Umbilical cord (tissue), 2 donors: Measurements from ENCODE around the gene MRPS26. TPM values are rescaled to one million over a fixed set of nuclear protein-coding genes. Genes with fewer than 3 reads are reported as not detected.
"Not testable (repeated sequence)": the region's sequence is repeated elsewhere in the genome, so short reads cannot be mapped to it uniquely, and the experiment has no call there.

Experiments
- DNase-seq: peaks from one replicate; pipeline ENCODE4 v3.0.0-alpha.2; 2015; ENCODE audit warnings: low spot score
- total RNA-seq: library from RNA; depleted of rRNA; stranded (reverse); fragments of >200 nt; gene quantifications from one replicate; pipeline ENCODE4 v1.2.3, GENCODE V29; 2014; ENCODE audit warnings: low replicate concordance; ENCODE audit not compliant: insufficient read depth

Gene MRPS26
- total RNA-seq, result 30.6 TPM

GRCh38 chr20:3045816-3046676, at the start of gene MRPS26:
TSS of gene MRPS26 (plus strand) at chr20:3046052. CDS start at chr20:3046069, 17 bp downstream.
- peak; percentile 94 for DNase-seq

- DNase-seq, result no peak
These were observed 47.1 kb upstream of the MRPS26 start for GRCh38 chr20:2998728-2999127.

- peak; percentile 76 for DNase-seq
These were observed 44.9 kb upstream of the MRPS26 start for GRCh38 chr20:3000852-3001523.

- DNase-seq, result no peak
These were observed 42.4 kb upstream of the MRPS26 start for GRCh38 chr20:3003416-3003815.

GRCh38 chr20:3010985-3011723, 34.7 kb upstream of the MRPS26 start:
- DNase-seq, result peak; percentile 10

- no peak for DNase-seq
These were observed 34.1 kb upstream of the MRPS26 start for GRCh38 chr20:3011752-3012151.

- DNase-seq, result no peak
These were observed 32.1 kb upstream of the MRPS26 start for GRCh38 chr20:3013771-3014170.

- DNase-seq, result no peak
These were observed 31.7 kb upstream of the MRPS26 start for GRCh38 chr20:3014179-3014578.

GRCh38 chr20:3014662-3015061, 31.2 kb upstream of the MRPS26 start:
- DNase-seq, result no peak

- not testable (repeated sequence) for DNase-seq
These were observed 30.6 kb upstream of the MRPS26 start for GRCh38 chr20:3015302-3015701.

GRCh38 chr20:3021327-3021726, 24.5 kb upstream of the MRPS26 start:
- no peak for DNase-seq

GRCh38 chr20:3021777-3022176, 24.1 kb upstream of the MRPS26 start:
- DNase-seq, result no peak

- peak; percentile 77 for DNase-seq
These were observed 23.0 kb upstream of the MRPS26 start for GRCh38 chr20:3022559-3023490.

- DNase-seq, result no peak
These were observed 17.9 kb upstream of the MRPS26 start for GRCh38 chr20:3027987-3028386.

GRCh38 chr20:3031524-3032147, 14.2 kb upstream of the MRPS26 start:
- no peak for DNase-seq

GRCh38 chr20:3032624-3033023, 13.2 kb upstream of the MRPS26 start:
- no peak for DNase-seq

GRCh38 chr20:3037654-3038053, 8.2 kb upstream of the MRPS26 start:
- no peak for DNase-seq

- no peak for DNase-seq
These were observed 7.4 kb upstream of the MRPS26 start for GRCh38 chr20:3038454-3038853.

- no peak for DNase-seq
These were observed 6.4 kb upstream of the MRPS26 start for GRCh38 chr20:3039426-3039825.

GRCh38 chr20:3040086-3040485, 5.8 kb upstream of the MRPS26 start:
- no peak for DNase-seq
